AG08395 (cell line): ENCODE measurements around the gene PPP1R9B.

ENCODE experiments used
- DNase-seq: peaks from one replicate; pipeline ENCODE4 v3.0.0; 2012; ENCODE audit warnings: mixed read lengths, low spot score

PPP1R9B gene

DNA sequence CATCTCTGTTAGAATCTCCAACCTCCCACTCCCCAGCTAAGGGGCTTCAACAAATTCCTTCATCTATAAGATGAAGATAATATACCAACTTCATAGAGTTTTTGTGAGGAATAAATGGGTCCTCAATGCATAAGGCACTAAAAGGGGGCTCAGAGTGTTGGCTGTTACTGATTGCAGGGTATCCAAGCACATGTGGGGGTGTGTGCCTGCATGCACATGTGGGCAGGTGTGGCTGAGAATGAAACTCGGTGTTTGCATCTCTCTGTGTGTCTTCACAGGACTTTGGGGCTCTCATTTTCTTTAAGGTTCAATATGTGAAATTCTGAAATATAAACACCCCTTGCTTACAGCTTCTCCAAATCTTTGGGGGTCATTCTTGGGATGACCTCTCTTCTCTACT lies 4.1 kb upstream of the PPP1R9B start:
- DNase-seq = no peak

GRCh38 chr17:50153650-50154575 lies 3.4 kb upstream of the PPP1R9B start:
- no peak for DNase-seq

GRCh38 chr17:50152736-50153135 lies 2.3 kb upstream of the PPP1R9B start:
- DNase-seq = no peak

- DNase-seq = peak; percentile 85
These were observed 1.6 kb upstream of the PPP1R9B start for GRCh38 chr17:50151937-50152547.

- peak; percentile 91 for DNase-seq
These were observed 812 bp upstream of the PPP1R9B start for GRCh38 chr17:50151041-50151936.

DNA sequence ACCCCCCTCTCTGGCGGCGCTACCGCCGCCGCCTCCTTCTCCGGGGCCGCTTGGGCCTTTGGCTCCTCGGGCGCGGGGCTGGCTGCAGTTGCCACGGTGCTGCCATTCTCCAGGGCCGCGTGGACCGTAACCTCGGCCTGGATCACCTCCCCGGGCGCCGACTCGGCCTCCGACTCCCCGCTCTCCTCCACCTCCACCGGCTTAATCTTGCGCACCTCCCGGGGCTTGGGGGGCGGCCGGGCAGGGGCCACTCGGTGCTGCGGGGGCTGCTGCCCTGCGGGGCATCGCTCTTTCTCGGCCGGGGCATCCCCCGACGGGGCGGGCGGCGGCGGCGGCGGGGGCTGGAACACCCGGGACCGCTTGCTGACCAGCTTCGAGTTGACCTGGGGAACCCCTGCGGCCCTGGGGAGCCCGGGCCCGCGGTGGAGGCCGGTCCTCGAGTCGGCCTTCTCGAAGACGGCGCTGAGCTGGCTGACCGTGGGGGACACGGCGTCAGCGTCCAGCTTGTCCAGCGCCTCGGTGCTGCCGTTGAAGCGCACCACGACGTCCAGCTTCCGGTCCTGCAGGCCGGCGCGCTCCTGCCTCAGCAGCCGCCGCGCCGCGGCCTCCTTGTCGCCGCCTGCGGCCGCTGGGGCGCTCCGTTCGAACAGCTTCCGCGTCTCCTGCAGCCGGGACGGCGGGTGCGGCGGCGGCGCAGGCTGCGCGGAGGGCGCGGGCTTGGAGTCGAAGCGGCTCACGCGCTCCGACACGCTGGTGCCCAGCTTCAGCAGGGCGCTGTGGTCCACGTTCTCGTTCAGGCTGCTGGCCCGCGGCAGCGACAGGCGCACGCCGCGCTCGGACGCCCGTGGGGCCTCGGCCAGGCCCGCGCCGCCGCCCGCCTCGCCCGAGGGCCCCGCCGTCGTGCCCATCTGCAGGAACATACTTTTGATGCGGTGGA lies 792 bp downstream of the PPP1R9B start:
- DNase-seq = no peak

DNA sequence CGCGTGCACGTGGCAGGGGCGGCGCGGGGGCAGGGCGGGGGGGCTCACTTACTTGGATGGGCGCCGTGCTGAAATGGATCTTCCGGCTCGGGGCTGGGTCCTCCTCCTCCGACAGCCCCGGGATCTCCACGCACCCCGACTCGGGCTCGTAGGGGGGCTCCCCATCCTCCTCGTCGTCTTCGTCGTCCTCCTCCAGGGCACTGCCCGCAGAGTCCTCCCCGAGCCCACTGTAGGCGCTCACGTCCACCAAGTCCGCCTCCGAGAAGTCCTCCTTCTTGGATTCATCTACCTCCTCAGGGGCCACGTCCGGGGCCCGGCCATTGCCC lies 1.4 kb downstream of the PPP1R9B start:
- no peak for DNase-seq

GRCh38 chr17:50148226-50149090 lies 2.0 kb downstream of the PPP1R9B start:
- DNase-seq = peak; percentile 54

- DNase-seq = peak; percentile 58
These were observed 2.6 kb downstream of the PPP1R9B start for GRCh38 chr17:50147841-50148225.

DNA sequence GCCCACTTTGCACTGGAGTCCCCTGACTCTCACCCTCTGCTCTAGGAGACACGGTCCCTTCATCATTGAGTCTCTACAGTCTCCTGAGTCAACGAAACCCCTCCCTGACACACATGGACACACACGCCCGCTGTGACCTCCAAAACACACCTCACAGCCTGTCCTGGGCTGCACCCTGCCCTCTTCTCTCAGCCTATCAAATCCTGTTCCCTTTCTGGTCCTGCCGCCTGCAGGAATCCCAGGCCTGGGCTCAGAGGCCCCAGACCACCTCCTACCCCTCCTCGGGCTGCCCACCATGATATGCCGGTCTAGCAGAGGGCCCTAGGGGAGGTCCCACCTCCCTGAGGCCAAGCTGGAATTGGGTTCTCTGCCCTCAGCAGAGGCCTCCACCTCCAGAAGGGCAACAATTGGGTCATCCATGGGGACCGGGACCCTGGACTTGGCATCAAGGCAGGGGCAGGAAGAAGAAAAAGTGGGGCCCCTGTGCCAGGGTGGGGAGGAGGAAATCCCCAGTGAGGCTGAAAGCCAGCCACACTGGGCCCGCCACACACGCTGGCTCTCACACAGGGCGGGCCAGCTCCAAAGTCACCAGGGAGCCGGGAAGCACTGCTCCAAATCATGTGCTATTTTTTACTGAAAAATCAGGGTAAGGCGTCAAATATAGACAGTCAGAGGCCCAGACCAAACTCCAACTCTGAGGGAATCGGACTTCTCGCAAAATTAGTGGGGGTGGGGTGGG lies 3.4 kb downstream of the PPP1R9B start:
- DNase-seq = no peak

DNA sequence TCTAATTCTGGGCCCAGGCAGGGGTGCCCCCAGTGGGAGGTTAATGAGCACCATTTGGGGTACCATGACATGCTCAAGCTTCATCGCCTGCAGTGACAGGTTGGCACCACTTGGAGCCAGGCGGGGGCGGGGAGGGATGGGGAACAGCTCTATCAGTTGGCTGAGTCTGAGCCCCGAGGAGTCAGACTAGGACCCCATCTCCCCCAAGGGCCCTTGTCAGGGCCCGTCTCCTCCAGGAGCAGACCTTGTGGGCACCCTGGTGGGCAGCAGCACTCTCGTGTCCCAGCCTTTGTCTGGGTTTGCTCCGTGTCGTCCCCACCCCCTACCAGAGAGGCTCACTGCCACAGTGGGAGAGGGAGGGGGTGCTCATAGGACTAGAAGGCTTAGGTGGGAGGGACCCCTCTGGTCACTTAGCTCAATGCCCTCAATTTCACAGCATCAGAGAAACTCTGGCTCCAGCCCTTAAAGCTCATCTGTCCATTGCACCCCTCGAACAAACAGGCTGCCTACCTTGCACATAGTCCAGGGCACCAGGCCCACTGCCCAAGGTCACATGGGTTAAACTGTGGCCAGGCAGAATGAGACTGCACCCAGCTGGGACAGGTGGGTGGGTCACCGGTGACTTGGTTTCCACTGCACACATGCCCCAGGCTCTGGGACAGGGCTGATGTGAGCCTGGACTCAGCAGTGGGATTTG lies 4.1 kb downstream of the PPP1R9B start:
- DNase-seq = no peak

DNA sequence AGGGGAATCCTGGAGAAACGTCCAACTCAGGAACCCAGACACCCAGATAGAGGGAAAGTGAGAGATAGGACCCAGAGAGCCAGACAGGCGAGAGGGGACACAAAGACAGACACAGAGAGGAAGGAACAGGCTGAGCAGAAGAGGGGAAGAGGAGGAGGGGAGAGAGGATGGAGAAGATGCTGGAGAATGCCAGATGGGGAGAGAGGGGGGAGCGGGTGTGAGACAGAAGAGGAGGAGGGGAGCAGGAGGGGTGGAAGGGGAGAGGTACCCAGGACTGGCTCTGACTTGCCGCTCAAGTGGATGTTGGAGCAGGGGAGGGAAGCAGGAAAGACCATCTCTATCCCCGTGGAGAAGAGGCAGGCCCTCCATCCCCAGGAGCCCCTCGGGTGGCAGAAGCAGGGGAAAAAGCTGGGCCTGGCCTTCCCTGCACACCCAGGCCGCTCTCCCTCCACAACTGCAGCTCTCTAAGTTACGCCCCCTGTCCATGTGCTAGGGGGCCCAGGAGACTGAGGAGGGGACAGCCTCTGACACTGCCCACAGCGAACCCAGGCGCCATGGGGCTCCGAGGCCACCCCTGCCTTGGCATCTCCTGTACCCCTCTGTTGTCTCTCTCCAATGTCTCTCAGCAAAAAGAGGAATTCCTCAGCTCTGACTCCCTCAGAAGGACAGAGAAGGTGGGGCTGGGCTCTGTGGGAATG lies 4.8 kb downstream of the PPP1R9B start:
- no peak for DNase-seq

DNA sequence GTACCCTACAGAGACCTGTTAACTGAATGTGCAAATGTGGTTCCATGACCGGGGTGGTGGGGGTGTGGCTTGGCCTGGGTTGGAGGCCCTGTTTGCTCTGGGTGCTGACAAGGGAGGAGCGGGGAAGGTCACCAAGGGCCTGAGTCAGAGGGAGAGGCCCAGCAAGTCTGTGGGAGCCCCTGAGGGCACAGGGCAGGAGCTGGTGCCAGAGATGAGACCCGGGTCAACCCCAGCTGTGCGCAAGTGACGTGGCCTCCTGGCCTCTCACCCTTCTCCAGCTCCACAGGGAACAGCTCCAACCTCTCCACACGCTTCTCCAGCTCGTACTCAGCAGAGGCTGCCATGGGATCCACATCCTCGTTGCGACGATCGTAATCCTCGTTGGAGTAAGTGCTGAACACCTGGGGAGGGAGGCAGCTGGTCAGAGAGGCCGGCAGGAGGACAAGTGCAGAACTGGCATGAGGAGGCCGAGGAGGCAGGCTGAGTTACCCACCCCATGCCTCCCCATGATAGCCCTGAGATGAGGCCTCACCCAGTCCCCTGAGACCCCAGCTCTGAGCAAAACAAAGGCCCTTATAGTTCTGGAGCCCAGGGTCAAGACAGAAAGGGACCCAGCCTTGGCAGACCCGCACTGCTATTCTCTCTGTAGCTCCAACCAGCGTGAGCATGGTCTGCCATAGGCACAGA lies 5.5 kb downstream of the PPP1R9B start:
- no peak for DNase-seq

DNA sequence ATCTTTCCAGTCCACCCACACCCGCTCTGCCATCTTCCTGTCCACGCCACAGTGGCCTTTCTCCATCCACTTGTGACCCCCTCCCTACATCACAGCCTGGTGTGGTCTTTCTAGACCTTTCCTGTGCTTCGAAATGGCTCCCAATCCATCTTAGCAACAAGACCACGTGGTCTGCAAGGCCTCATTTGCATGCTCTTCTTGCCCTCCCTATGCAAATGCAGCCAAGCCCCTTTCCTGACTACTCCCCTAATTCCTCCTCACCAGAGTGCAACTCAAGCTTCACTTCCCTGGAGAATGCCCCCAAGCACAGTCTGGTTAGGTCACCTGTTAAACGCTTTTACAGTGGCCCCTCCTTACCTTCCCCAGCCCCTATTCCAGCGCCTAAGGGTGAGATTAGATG lies 6.1 kb downstream of the PPP1R9B start:
- no peak for DNase-seq

- DNase-seq = no peak
These were observed 6.9 kb downstream of the PPP1R9B start for GRCh38 chr17:50143461-50144176.

- no peak for DNase-seq
These were observed 8.7 kb downstream of the PPP1R9B start for GRCh38 chr17:50141745-50142110.

DNA sequence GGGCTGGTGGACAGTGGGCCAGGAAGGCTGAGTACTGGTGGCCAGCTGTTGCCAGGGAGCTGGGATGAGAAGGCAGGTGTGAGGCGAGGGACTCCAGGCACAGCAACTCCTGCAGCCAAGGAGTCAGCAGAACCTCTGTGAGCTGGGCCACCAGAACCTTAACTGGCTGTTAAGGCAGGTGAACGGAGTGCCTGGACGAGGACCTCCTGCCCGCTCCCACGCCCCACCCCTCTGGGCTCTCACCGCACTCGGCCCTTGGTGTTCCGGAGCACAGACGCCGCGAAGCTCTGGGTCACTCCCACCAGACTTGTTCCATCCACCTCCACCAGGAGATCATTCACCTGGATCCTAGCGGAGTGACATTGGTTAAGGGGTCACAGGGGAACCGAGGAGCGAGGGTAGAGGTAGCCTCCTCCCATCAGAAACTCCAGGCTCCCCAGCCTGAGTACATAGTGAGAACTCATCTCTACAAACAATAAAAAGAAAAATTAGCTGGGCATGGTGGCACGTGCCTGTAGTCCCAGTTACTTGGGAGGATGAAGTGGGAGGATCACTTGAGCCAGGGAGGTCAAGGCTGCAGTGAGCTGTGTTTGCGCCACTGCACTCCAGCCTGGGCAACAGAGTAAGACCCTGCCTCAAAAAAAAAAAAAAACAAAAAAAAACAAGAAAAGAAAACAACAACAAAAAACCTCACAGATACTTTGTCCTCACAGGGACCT lies 9.3 kb downstream of the PPP1R9B start:
- no peak for DNase-seq
